ENCODE measurements around the gene N4BP3. TPM values are rescaled to one million over a fixed set of nuclear protein-coding genes. Genes with fewer than 3 reads are reported as not detected.
"Not testable (repeated sequence)": the region's sequence is repeated elsewhere in the genome, so short reads cannot be mapped to it uniquely, and the experiment has no call there.

N4BP3 gene
- total RNA-seq, 1 donor from 2014 or later, result 2.6 TPM

- DNase-seq (ENCODE audit: low spot score) (no peak), ATAC-seq (no peak)
- intact Hi-C loops (cut with DNase I), result no loop called here
Observed at GRCh38 chr5:178119915-178120606, 6.7 kb downstream of the N4BP3 start.

DNA sequence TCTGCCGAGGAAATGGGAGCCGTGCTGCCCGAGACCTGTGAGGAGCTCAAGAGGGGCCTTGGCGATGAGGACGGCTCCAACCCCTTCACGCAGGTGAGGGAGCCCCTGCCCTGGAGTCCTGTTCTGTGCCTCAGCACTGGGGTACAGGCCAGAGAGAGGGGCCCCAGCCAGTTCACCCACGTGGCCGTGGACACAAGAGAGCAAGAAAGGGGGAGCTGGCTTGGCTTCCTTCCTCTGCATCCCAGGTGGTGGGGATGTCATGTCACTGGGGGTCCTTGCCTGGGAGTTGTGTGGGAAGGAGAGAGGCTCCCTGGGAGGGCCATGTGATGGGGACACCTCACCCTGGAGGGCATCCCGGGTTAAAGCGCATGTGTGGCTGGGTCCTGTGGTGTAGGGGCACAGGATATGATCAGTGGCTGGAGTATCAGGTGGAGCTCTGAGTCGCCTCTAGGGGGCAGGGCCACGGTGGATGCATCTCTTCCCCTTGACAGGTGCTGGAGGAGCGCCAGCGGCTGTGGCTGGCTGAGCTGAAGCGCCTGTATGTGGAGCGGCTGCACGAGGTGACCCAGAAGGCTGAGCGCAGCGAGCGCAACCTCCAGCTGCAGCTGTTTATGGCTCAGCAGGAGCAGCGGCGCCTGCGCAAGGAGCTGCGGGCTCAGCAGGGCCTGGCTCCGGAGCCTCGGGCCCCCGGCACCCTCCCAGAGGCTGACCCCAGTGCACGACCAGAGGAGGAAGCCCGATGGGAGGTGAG lies 7.5 kb downstream of the N4BP3 start:
- intact Hi-C loops (cut with DNase I), result no loop called here
- DNase-seq (ENCODE audit: low spot score) (peak; percentile 80), ATAC-seq (peak; percentile 59)

DNA sequence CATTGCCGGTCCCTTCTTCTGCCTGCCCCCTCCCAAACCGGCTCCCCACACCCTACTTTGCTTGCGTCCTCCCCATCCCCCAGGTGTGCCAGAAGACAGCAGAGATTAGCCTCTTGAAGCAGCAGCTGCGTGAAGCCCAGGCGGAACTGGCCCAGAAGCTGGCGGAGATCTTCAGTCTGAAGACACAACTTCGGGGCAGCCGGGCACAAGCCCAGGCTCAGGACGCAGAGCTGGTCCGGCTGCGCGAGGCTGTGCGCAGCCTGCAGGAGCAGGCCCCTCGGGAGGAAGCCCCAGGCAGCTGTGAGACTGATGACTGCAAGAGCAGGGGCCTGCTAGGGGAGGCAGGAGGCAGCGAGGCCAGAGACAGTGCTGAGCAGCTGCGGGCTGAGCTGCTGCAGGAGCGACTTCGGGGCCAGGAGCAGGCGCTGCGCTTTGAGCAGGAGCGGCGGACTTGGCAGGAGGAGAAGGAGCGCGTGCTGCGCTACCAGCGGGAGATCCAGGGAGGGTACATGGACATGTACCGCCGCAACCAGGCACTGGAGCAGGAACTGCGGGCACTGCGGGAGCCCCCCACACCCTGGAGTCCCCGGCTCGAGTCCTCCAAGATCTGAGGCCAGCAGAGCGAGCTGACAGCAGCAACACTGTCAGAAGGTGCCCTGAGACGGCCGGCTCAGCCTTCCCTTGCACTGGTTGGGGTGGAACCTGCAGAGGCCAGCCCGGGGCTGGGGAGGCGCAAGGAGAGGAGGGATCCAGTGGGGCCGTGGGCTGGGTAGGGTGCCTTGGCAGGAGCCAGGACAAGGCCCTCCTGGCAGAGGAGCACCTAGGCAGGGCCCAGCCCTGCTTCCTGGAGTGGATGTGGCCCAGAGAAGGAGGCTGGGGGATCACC lies 8.3 kb downstream of the N4BP3 start:
- intact Hi-C loops (cut with DNase I), result no loop called here
- no peak for DNase-seq (ENCODE audit: low spot score)
- ATAC-seq, result peak; percentile 70

DNA sequence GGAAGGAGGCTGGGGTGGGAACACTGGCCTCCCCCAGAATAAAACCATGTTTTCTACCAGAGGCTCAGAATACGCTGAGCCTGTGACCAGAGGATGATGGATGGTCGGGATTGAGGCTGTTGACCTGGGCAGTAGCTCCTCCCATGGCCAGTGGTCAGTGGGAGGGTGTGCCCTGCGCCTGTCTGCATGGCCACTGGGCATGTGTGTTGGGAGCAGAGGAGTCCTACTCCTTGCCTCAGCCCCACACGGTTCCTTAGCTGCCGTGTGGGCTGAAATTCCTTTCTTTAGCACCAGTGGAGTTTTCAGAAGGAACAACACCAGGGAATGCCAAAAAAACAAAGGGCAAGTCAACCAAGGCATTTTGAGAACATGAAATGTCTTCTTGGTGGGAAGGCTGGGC lies 9.0 kb downstream of the N4BP3 start:
- DNase-seq (ENCODE audit: low spot score) (no peak), ATAC-seq (no peak)
- intact Hi-C loops (cut with DNase I), result no loop called here

GRCh38 chr5:178123094-178123965 lies 10.0 kb downstream of the N4BP3 start:
- DNase-seq (ENCODE audit: low spot score), result no peak
- no peak for ATAC-seq
- intact Hi-C loops (cut with DNase I), result no loop called here

DNA sequence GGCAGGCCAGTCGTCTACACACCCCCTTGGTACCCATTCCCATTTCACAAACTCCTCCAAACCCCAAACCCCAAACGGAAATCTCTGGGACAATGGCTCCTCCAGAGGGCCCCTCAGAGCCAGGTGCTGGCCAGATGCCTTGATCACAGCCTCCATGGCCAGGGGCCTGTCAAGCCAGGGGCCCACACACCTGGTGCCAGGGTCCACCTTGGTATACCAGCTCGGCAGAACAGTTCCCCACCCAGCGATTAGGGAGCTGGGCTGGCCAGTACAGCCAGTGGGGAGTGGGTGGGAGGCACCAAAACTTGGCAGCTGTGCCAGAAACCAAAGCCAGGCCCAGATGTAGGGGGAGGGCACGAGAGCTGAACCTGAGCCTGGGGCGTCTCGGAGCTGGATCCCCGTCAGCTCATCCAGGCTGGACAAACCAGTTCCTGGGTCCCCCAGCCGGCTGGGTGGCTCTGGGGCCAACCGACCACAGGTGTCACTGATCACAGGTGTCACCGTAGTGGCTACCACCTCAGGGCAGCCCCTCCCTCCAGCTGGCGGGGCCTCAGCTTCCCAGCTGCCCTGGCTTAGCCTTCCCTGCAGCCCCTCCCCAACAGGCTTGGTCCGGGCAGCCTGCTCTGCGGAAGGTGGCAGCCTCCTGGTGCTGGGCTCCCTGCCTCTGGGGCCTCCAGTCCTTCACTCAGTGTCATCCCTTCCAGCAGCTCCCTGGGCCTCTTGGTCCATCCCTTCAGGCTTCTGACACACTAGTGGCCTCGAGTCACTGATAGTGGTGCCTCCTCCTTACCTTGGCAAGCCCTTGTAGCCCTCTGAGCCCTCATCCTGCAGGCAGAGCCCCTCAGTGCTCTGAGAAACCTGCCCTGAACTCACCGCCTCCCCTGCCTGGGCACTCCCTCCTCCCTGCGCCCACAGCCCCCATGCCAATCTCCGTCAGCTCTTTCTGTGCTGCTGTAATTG lies 10.9 kb downstream of the N4BP3 start:
- intact Hi-C loops (cut with DNase I), result no loop called here
- no peak for ATAC-seq
- DNase-seq (ENCODE audit: low spot score), result no peak

DNA sequence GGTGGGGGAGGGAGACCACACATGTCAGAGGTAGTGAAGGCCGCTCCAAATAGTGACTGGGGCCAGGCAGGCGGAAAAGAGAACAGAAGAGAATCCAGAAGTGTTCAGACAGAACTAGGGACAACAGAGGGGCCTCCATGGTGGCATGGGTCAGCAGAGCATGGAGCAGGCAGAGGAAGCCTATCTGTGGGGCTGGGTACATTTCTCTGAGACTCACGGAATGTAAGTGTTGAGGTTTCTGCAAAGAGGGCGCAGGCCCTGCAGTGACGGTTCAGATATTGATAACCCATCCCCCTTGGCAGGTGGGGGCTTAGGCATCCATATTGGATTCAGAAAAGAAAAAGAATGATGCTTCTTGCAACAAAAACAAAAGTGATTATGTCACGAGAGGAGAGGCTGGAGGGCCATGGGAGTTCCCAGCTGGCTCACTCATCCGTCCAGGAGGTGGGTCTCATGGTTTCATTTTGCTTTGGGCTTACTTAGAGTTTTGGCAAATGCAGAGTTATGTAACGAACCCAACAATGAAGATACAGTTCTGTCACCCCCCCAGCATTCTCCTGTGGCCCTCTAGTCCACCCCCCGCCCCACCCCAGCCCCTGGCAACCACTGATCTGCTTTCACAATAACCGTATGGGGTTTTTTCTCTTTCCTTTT lies 12.0 kb downstream of the N4BP3 start:
- intact Hi-C loops (cut with DNase I), result no loop called here
- ATAC-seq, result peak; percentile 85
- no peak for DNase-seq (ENCODE audit: low spot score)

GRCh38 chr5:178126556-178126955 lies 13.2 kb downstream of the N4BP3 start:
- intact Hi-C loops (cut with DNase I), result no loop called here
- no peak for DNase-seq (ENCODE audit: low spot score)
- no peak for ATAC-seq

DNA sequence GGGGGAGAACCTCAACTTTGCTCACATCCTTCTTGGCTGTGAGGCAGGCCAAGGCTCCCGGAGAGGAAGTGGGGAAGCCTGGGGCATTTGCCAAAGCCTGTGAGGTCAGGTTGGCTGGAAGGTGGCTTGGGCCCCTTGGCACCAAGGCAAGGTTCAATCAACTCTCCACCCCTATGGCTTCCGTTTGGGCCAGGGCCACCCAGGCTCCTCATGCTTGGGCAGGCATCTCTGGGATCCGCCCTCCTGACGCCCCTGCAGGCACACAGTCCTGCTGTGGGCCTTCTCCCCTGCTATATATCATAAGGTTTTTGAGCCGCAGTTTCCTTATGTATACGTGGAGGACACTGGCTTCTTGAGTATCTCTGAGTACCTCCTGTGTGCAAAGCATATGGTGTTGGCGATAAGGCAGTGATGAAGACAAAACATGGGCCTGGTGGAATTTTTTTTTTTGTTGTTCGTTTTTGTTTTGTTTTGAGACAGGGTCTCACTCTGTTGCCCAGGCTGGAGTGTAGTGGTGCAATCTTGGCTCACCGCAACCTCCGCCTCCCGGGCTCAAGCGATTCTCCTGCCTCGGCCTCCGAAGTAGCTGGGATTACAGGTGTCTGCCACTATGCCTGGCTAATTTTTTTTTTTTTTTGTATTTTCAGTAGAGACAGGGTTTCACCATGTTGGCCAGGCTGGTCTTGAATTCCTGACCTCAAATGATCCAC lies 14.1 kb downstream of the N4BP3 start:
- intact Hi-C loops (cut with DNase I); DNase-seq (ENCODE audit: low spot score); ATAC-seq: not testable (repeated sequence)

DNA sequence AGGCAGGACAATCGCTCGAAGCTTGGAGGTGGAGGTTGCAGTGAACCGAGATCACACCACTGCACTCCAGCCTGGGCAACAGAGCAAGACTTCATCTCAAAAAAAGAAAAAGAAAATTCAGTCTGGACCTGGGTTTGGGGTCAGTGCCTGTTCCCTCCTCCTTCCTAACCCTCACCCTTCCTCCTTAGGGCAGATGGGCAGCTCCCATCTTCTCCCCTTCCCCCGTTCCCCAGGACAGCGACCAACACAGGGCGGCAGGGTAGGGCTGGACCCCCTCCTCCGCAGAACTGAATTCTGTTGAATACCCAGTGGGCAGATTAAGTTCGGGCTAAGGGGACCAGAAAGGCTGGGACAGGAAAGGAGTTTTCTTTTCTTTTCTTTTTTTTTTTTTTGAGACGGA lies 16.0 kb downstream of the N4BP3 start:
- intact Hi-C loops (cut with DNase I), result no loop called here
- ATAC-seq, result no peak
- no peak for DNase-seq (ENCODE audit: low spot score)

- intact Hi-C loops (cut with DNase I); DNase-seq (ENCODE audit: low spot score): not testable (repeated sequence)
- peak; percentile 8 for ATAC-seq
Observed at GRCh38 chr5:178130234-178130575, 16.9 kb downstream of the N4BP3 start.

GRCh38 chr5:178130576-178131445 lies 17.5 kb downstream of the N4BP3 start, which contains the start of gene RMND5B:
RMND5B (plus strand) TSS chr5:178131014; CDS start chr5:178138120, 7,106 bp downstream.
- intact Hi-C loops (cut with DNase I), result no loop called here
- ATAC-seq (peak; percentile 92), DNase-seq (ENCODE audit: low spot score) (peak; percentile 89)

GRCh38 chr5:178131446-178131996 lies 18.2 kb downstream of the N4BP3 start:
- intact Hi-C loops (cut with DNase I), result no loop called here

DNA sequence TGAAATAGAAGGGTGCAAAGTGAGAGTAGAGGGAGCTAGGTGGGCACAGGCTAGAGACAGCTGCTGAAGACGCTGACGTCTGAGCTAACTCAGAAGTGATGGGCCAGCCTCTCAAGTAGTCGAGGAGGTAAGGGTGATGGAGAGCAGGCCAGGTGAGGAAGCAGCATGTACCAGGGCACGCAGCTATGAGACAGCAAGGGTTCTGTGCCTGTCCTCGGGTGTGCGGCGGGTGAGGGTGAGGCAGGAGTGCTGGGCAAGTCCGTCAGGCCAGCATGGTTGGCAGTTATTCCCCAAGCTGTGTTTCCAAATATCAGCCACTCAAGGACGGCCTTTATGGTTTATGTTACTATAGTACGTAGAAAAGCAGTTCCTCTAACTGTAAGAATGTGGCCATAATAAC lies 23.7 kb downstream of the N4BP3 start:
- no peak for DNase-seq (ENCODE audit: low spot score)
- intact Hi-C loops (cut with DNase I), result no loop called here
- no peak for ATAC-seq

More at GRCh38 chr5:178131446-178131996, 18.2 kb downstream of the N4BP3 start:
- ATAC-seq, result no peak
- no peak for DNase-seq (ENCODE audit: low spot score)

DNA sequence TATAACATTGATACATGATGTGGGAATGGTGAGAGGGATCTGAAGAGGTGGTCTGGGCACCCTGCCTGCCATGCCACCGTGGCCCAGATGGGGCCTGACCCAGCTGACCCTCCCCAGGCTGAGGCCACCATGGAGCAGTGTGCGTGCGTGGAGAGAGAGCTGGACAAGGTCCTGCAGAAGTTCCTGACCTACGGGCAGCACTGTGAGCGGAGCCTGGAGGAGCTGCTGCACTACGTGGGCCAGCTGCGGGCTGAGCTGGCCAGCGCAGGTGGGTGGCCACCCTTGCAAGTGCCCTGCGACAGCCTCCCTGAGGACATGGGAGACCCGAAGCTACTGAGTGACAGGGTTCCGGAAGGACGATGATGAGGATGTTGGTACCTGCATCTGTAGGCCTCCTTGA lies 24.7 kb downstream of the N4BP3 start:
- intact Hi-C loops (cut with DNase I), result no loop called here
- ATAC-seq (no peak), DNase-seq (ENCODE audit: low spot score) (no peak)
